ENCODE results near the gene LIME1. TPM values are rescaled to one million over a fixed set of nuclear protein-coding genes. Genes with fewer than 3 reads are reported as not detected.
A peak's percentile ranks its signal among the peaks of the same experiment; 100 is the strongest.

The LIME1 gene
- total RNA-seq, 1 donor from 2014 or later: 0.53 TPM

DNA sequence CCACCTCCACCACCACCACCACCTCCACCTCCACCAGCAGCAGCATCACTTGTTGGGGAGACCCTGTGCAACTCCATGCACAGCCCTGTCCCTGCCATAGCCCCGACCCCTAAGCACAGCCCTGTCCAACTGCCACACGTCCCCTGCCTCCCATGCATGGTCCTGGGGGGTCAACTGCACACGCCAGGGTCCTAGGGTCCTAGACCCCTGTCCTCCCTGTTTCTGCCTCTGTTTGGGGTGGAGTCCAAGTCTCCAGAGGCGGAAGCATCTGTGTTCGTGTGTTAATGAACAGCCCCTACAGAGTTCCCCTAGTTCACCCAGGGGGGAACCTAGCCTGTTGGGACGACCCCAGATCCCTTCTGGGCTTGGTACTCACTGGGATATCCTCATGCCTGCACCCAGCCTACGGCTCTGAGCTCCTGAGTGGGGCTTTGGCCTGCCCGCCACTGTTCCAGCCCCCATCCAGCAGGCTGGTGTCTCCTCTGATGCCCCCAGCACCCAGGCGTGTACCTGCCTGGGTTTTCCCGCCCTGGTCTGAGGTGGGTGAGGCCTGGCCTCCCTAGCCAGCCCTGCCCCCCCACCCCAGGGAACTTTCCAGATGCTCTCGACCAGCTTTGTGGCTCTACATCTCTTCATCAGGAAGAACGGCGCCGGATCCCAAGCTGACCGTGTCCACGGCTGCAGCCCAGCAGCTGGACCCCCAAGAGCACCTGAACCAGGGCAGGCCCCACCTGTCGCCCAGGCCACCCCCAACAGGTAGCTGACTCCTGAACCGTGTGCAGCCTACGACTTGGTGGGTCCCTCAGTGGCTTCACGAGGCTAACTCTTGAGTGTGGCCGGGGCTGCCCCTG lies 42.5 kb upstream of the LIME1 start:
- TF ChIP-seq, protein P1, sequence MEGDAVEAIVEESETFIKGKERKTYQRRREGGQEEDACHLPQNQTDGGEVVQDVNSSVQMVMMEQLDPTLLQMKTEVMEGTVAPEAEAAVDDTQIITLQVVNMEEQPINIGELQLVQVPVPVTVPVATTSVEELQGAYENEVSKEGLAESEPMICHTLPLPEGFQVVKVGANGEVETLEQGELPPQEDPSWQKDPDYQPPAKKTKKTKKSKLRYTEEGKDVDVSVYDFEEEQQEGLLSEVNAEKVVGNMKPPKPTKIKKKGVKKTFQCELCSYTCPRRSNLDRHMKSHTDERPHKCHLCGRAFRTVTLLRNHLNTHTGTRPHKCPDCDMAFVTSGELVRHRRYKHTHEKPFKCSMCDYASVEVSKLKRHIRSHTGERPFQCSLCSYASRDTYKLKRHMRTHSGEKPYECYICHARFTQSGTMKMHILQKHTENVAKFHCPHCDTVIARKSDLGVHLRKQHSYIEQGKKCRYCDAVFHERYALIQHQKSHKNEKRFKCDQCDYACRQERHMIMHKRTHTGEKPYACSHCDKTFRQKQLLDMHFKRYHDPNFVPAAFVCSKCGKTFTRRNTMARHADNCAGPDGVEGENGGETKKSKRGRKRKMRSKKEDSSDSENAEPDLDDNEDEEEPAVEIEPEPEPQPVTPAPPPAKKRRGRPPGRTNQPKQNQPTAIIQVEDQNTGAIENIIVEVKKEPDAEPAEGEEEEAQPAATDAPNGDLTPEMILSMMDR (IDR thresholded peaks at IDR 0.05; ENCODE audit: insufficient read depth, low read length, severe bottlenecking): no peak
- Histone ChIP-seq H3K4me3 (ENCODE audit: low read depth, low read length) (no peak overlapping the region), H3K36me3 (ENCODE audit: control insufficient read depth, insufficient read depth, low read length) (peaks cover 4% of the 10 kb centered on the region), H3K27me3 (ENCODE audit: control insufficient read depth, insufficient read depth, low read length) (no peaks in the 10 kb centered on the region)
- no peak for FAIRE-seq
- DNase-seq (ENCODE audit: low read depth): no peak

DNA sequence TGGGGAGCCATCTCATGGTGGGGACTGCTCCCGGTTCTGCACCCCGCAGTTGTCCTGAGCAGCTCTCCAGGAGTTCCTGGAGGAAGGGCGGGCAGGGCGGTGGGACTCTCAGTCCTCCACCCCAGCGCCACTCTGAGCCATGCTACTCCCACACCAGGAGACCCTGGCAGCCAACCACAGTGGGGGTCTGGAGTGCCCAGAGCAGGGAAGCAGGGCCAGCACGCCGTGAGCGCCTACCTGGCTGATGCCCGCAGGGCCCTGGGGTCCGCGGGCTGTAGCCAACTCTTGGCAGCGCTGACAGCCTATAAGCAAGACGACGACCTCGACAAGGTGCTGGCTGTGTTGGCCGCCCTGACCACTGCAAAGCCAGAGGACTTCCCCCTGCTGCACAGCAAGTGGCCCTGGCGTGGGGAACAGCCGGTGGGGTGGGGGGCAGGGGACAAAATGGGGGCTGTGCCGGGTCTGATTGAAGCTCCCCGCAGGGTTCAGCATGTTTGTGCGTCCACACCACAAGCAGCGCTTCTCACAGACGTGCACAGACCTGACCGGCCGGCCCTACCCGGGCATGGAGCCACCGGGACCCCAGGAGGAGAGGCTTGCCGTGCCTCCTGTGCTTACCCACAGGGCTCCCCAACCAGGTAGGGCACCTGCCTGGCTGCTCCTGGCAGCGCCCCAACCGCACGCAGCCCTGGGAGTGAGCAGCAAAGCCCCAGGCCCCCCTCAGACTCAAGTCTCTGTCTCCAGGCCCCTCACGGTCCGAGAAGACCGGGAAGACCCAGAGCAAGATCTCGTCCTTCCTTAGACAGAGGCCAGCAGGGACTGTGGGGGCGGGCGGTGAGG lies 41.7 kb upstream of the LIME1 start:
- no peak for DNase-seq (ENCODE audit: low read depth)
- Histone ChIP-seq H3K4me3 (ENCODE audit: low read depth, low read length) (no peak overlapping the region), H3K36me3 (ENCODE audit: control insufficient read depth, insufficient read depth, low read length) (peaks cover 4% of the 10 kb centered on the region), H3K27me3 (ENCODE audit: control insufficient read depth, insufficient read depth, low read length) (no peaks in the 10 kb centered on the region)
- no peak for FAIRE-seq
- TF ChIP-seq, protein P1 (IDR thresholded peaks at IDR 0.05; ENCODE audit: insufficient read depth, low read length, severe bottlenecking): no peak

DNA sequence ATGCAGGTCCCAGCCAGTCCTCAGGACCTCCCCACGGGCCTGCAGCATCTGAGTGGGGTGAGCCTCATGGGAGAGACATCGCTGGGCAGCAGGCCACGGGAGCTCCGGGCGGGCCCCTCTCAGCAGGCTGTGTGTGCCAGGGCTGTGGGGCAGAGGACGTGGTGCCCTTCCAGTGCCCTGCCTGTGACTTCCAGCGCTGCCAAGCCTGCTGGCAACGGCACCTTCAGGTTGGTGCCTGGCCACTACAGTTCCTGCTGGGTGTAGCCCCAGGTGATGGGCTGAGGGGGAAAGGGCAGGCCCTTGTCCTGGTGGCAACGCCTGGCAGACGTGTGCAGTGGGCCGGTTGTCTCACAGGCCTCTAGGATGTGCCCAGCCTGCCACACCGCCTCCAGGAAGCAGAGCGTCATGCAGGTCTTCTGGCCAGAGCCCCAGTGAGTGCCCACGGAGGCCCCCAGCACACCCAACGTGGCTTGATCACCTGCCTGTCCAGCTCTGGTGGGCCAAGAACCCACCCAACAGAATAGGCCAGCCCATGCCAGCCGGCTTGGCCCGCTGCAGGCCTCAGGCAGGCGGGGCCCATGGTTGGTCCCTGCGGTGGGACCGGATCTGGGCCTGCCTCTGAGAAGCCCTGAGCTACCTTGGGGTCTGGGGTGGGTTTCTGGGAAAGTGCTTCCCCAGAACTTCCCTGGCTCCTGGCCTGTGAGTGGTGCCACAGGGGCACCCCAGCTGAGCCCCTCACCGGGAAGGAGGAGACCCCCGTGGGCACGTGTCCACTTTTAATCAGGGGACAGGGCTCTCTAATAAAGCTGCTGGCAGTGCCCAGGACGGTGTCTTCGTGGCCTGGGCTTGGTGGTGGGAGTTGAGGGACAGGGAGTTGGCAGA lies 40.8 kb upstream of the LIME1 start:
- TF ChIP-seq, protein P1 (IDR thresholded peaks at IDR 0.05; ENCODE audit: insufficient read depth, low read length, severe bottlenecking): no peak
- H3K27me3 ChIP-seq (ENCODE audit: control insufficient read depth, insufficient read depth, low read length): no peaks in the 10 kb centered on the region
- DNase-seq (ENCODE audit: low read depth) (no peak), FAIRE-seq (no peak)
- no peak overlapping the region for H3K4me3 ChIP-seq (ENCODE audit: low read depth, low read length)
- H3K36me3 ChIP-seq (ENCODE audit: control insufficient read depth, insufficient read depth, low read length): peaks cover 5% of the 10 kb centered on the region

DNA sequence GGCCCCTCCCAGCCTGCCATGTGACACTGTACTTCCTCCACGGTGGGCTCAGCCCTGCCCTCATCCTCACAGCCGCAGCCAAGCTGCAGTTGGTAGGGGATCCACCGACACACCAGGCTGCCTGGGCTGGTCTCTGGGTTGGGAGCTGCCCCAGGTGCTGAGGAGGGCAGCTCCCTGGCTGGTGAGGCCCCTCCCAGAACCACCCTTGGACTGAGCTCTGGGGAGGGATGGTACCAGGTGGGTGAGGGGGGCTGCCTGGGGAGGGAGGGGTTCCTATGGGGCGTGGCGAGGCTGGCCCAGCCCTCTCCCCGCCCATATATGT lies 40.2 kb upstream of the LIME1 start:
- TF ChIP-seq, protein P1 (IDR thresholded peaks at IDR 0.05; ENCODE audit: insufficient read depth, low read length, severe bottlenecking): no peak
- no peak for FAIRE-seq
- H3K36me3 ChIP-seq (ENCODE audit: control insufficient read depth, insufficient read depth, low read length): peaks cover 5% of the 10 kb centered on the region
- no peaks in the 10 kb centered on the region for H3K27me3 ChIP-seq (ENCODE audit: control insufficient read depth, insufficient read depth, low read length)
- peak; percentile 57 for DNase-seq (ENCODE audit: low read depth)
- H3K4me3 ChIP-seq (ENCODE audit: low read depth, low read length): peak overlapping the region; percentile 39

DNA sequence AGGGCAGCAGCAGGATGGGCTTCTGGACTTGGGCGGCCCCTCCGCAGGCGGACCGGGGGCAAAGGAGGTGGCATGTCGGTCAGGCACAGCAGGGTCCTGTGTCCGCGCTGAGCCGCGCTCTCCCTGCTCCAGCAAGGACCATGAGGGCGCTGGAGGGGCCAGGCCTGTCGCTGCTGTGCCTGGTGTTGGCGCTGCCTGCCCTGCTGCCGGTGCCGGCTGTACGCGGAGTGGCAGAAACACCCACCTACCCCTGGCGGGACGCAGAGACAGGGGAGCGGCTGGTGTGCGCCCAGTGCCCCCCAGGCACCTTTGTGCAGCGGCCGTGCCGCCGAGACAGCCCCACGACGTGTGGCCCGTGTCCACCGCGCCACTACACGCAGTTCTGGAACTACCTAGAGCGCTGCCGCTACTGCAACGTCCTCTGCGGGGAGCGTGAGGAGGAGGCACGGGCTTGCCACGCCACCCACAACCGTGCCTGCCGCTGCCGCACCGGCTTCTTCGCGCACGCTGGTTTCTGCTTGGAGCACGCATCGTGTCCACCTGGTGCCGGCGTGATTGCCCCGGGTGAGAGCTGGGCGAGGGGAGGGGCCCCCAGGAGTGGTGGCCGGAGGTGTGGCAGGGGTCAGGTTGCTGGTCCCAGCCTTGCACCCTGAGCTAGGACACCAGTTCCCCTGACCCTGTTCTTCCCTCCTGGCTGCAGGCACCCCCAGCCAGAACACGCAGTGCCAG lies 39.7 kb upstream of the LIME1 start, which contains the start of gene TNFRSF6B:
TSS of gene TNFRSF6B (plus strand) at position 25 of the 729 bp plus-strand sequence. CDS start at position 141, 116 bp downstream.
- FAIRE-seq (no peak), DNase-seq (ENCODE audit: low read depth) (no peak)
- Histone ChIP-seq H3K27me3 (ENCODE audit: control insufficient read depth, insufficient read depth, low read length) (no peaks in the 10 kb centered on the region), H3K36me3 (ENCODE audit: control insufficient read depth, insufficient read depth, low read length) (peaks cover 5% of the 10 kb centered on the region), H3K4me3 (ENCODE audit: low read depth, low read length) (peak within 1 kb of the TSS; percentile 39)
- TF ChIP-seq, protein P1 (IDR thresholded peaks at IDR 0.05; ENCODE audit: insufficient read depth, low read length, severe bottlenecking): no peak
